T follicular helper cell (primary cell): ENCODE data around the gene ICAM2.
"Not testable (repeated sequence)": the region's sequence is repeated elsewhere in the genome, so short reads cannot be mapped to it uniquely, and the experiment has no call there.

Experiments
- DNase-seq: peaks from one replicate; pipeline ENCODE4 v3.0.0-alpha.2; 2020; ENCODE audit warnings: low read depth

ICAM2 gene

DNA sequence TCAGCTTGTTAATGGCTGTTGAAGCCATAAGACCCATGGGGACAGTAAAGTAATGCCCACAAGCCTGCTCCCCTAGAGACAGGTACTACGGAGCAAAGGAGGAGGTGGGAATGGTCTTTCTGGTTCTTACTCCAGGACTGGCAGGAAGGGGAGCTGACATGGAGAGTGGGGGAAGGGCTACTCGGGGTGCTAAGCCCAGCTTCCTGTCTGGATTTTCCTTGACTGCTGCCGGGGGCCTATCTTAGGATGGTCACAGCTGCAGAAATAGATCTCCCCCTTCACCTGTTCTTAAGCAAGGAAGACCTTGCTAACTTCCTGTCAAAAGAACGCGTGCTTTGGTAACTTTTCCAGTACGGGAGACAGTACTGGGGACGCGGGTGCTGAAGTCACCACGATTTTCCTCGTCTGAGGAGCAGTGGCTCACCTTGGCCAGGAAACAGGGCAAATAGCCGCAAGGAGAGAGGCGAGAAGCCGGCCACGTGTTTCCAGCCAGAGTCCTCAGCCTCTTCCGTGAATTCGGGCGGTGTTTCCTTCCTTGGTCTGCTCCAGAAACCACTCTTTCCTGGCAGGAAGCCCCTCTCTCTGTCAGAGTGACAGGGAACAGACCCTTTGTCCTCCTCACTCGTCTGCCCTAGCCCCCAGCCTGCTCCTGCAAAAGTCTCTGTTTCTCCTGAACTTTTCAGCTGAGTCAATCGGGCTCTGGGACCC, 22.9 kb downstream of the ICAM2 start:
- no peak for DNase-seq

DNA sequence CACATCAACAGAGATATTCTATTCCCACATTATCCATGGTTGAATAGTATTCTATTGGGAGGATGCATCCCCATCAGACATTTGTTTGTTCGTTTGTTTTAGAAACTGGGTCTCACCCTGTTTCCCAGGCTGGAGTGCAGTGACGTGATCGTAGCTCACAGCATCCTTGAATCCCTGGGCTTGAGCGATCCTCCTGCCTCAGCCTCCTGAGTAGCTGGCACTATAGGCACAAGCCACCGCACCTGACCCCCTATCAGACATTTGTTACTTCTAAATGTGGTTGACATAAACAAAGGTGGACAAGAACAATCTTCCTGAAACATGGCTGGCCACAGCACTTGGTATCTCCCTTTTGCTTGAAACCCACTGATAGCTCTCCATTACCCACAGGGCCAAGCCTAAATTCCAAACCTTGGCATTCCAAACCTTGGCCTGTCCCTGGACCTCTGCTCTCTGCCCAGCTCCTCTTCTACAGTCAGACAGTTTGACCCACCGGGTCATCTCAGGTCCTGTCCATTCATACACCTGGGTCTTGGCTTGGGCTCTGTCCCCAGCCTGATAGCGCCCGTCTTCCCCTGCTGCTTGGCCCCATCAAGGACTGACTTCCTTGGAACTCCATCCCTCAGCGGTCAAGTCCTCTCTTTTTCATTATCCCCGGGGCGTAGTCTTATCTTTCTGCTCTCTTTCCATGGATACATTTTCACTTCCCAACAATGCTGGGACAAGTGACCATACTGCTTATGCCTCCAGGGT, 23.8 kb downstream of the ICAM2 start:
- DNase-seq, result no peak

DNA sequence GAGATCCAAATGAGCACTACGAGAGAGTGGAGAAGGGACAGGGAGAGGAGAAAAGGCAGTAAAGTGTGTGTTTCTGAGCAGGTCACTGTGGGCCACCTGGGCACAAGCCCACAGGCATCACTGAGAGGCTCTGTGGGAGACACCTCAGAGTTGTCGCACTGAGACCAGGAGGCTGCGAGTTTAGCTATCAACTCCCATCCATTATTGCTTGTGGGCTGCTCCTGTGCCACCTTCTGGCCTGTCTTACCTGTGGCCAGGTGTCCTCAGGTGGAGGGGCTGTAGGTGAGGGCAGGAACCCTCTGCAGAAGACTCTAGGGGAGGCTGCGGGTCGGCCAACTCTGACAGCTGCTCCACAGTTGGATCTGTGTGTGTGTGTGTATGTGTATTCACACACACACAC, 24.8 kb downstream of the ICAM2 start:
- no peak for DNase-seq

DNA sequence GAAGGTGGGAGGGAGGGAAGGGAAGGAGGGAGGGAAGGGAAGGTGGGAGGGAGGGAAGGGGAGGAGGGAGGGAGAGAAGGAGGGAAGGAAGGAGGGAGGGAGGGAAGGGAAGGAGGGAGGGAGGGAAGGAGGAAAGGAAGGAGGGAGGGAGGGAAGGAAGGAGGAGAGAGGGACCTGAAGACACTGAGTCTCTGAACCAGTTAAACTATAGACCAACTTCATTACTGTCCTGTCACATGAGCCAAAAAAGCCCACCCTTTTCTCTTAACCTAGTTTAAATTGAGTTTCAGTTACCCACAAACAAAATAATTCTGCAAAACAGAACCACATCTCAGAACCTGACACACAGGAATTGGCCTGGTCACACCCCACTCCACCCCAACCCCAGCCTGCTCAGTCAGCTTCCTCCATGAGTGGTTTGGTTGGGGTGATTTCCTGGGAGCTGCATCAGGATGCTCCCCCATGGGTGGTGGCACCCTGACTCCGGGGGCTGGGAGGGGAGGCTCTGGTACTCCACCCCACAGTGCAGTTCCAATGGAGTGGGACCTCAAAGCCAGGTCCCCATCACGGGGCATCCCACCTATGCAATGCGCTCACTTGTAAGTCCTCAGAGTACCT, 27.0 kb downstream of the ICAM2 start:
- DNase-seq, result no peak

DNA sequence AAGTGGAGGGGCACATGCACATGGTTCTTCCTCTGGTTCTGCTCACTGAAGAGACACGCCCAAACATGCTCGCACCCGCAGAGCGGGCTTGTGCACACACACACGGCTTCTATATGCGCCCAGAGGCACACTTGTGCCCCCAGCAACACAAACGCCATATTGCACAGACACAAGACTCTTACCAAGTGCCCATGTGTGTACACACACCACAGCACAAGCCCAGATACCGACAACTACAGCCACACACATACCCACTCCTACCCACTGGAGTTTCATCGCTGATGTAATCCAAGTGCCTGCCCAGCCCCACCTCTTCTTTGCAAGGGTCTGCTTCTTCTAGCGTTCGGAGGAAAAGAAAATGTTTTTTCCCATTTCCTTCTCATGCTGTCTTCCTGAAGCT, 28.8 kb downstream of the ICAM2 start:
- DNase-seq, result no peak

DNA sequence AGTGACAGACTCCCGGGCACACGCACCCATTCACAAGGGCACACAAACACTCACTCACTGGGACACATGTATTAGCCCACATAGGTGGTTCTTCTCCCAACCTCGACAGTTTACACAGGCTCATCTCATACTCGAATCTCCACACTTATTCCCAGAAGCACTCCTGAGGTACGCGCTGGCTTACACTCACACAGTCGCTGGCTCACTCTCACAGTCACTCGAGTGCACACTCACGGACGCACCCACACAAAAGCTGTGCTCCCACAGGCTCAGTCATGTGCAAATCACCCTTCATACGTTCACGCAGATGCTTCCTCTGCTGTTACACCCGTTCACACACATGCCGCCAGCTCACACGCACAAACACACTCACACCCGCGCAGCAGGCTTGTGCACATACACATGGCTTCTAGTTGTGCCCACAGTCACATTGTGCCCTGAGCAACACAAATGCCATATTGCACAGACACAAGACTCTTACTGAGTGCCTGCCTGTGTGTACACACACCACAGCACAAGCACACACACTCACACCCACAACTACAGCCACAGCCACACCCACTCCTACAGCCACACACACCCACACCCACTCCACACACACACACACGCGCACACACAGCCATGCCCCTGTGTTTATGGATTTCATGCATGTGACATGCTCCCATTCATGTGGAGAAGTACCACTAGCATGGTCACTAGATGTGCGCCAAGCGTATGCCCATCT, 30.6 kb downstream of the ICAM2 start:
- no peak for DNase-seq

DNA sequence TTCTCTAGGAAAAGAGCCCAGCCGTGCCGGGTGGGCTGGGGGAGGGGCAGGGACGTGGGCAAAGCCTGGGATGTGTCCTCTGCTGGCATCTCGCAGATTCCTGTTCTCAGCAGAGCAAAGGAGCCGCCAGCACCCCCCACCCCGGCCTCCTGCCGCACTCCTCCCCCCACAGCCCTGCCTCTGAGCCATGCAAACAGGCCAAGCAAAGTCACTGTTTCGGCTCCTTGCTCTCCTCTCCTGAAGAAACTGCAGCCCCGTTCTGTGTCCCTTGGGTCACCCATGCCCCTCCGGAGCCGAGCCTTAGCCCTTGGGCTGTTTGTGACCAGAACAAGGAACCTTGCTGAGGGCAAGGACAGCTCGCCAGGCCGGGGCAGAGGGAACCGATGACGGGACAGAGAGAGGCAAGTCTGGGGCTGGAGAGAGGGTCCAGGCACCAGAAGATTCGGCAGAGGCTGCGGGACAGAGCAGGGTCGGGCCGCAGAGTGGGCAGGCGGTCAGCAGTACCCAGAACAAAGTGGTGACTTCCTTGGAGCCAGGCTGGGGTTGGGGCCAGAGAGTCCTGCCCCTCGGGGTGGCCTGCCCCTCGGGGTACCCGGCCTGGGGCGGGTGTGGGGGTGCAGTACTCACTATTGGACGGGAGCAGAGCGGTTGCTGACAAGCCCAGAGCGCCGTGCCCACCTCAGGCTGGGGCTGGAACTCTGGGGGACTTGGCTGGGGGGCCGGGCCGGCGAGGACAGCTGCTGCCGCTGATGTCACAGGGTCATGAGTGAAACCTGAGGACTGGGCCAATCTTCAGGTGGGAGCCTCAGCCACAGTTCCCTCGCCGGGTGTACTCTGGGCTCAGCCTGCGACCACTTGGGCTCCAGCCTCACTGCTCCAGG, 31.5 kb downstream of the ICAM2 start:
- DNase-seq, result no peak

DNA sequence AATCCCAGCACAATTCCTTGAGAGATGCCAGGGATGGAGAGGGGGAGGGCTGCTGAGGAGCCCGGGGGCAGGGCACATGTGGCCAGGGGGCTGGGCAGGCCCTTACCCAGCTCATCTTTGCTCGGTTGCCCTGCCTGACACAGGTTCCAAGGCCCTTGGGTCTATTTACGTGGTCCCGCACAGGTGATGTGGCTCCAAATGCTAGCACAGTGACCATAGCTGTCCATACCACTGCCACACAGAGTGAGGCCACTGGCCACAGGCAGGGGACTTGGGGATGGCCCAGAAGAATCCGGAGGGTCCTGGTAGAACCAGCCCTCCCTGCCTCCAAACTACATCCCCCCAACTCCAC, 32.3 kb downstream of the ICAM2 start:
- DNase-seq, result no peak

DNA sequence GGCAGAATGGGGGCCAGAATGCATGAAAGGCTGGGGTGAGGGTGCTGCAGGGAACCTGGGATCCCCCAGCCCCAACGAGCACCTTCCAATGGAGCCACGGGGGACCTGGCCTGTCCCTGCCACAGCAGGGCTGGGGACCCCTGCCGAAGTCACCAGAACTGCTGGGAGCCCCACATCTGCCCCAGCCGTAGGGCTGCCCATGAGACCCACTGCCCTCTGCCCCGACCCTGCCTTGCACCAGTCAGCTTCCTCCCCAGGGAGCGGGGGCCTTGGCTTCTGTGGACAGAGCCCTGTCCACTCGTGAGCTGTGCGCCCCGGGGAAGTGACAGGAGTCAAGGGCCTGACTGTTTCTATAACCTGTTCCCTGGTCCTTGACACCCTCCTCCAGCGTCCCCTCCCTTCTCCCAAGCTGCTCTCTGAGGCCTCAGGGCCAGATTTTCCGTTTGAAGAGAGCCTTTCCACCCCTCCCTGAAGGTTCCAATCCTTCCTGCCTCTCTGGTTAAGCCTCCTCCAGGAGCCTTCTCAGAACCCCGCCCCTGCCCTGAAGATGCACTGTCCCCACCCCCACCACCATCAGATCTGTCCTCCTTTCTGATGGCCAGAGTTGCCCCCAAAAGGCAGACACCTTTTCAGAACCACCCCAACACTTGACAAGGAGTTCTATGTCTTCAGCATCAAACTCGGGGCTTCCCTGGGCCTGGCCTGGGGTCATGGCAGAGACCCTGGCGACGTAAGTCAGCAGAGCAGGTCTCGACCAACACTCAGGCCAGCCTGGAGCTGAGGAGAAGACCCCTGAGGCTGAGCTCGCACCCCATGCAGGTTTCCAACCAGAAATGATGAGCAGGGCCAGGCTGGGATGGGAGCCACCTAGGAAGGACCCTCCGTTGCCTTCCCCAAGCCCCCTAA, 33.0 kb downstream of the ICAM2 start:
- no peak for DNase-seq

DNA sequence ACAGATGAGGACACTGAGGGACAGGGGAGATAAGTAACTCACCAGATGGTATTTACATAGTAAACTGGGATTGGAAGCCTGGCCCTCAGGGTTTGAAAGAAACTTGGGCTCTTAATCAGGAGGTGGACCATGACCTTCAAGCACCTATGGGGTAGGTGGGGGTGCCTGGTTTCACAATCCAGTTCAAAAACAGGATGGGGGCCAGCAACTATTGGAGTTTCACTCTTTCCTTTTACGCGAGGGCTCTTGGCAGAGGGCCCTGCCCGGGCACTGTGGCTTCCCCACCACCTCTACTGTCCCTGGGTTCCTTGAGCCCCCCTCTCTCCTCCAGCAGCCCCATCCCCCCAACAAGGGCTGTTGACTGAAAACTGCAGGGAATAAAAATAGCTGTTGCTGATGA, 33.6 kb downstream of the ICAM2 start:
- no peak for DNase-seq

DNA sequence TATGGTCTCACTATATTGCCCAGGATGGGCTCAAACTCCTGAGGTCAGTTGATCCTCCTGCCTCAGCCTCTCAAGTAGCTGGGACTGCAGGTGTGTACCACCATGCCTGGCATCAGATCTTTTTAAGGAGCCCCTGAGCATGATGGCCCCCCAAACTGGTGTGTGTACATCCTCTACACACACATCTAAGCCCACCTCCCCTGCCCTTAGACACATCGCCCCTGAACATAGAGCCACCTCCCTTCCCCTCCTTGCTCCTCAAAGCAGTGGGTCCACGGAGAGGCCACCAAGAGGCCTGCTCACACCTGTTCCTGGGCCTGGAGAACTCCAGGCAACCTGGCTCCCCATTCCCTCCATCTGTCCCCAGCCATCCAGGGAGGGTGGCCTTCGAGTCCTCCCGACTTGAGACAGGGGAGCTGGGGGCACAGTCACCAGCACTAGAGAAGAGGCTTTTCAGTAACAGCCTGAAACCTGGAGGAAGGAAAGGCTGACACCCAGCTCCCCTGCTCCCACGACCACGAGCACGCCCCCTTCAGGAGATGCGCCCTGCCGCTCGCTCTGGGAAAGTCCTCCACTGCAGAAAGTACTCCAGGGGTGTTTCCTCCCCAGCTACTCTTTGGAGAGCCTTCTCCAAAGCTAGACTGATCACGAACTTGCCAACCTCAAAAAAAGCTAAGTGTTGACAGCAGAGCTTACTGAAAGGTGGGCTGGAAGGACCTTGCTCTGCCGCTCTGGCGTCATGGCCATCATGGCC, 34.9 kb downstream of the ICAM2 start:
- no peak for DNase-seq

DNA sequence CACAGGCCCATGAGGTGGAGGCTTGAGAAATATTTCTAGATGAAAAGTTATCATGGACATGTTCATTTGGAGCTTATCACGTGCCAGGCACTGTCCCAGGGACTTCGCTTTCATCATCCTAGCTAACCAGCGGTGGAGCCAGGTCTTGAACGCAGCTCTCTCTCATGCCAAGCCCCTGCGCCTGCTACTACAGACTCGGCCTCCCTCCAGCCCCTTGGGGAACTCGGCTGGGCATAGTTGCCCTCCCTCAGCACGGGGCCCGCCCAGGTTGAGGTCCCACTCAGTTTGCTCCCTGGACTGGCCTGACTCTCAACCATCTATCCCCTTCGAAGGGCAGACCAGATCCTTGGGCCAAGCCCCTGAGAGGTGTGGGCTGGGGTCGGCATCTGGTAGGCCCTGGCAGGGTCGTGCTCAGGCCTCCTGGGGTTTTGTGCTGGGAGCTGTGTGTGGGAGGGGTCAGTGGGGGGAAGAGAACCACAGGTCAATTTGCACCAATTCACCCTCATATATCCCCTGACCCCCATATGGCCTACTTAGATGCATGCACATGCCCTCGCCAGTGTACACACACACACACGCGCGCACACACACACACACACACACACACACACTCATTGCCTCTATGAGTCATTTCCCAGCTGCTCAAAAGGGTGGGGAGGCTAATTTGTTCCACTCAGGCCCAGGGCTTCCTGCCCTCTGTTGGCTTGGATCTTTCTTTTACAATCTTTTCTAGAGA, 35.6 kb downstream of the ICAM2 start:
- DNase-seq, result peak; percentile 33

DNA sequence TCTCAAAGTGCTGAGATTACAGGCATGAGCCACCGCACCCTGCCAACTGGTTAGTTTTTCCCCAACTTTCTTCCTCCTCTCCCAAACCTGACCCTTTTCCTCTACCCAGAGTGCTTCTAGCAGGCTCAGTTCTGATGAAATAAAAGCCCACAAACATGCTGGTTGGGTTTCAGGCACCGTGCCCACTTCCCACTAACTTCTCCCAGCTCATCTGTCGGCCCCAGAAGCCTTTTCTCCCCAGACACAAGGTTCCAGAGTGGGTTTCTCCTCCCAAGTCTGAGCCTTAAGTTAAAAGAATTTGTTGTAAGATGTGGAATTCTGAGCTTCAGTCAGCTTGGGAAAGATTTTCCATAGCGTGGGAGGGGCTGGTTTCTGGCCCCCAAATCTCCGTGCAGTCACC, 36.2 kb downstream of the ICAM2 start:
- DNase-seq, result no peak

DNA sequence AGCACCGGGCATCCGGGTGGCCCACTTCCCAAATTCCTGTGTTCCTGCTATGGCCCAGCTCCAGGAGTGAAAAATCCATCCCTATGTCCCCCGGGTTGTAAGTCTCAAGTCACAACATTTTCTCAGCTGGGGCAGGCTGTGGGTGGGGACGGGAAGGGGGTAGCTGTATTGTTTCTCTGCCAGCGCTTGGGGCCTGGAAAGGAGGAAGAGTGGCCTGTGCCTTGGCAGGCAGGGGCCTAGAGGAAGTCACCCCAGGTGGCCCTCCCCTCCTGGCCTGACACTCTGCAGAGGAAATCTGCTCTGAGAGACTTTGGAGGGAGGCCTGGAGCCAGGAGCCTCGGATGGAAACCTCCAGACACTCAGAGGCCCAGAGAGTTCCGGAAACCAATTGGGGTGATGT, 37.1 kb downstream of the ICAM2 start:
- no peak for DNase-seq

DNA sequence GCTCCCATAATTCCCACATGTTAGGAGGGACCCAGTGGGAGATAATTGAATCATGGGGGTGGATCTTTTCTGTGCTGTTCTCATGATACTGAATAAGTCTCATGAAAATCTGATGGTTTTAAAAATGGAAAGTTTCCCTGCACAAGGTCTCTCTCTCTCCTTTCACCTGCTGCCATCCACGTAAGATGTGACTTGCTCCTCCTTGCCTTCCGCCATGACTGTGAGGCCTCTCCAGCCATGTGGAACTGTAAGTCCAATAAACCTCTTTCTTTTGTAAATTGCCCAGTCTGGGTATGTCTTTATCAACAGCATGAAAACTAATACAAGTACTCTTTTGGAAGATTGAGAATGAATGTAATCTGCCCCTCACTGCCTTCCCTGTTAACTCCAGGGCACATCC, 37.8 kb downstream of the ICAM2 start:
- not testable (repeated sequence) for DNase-seq

DNA sequence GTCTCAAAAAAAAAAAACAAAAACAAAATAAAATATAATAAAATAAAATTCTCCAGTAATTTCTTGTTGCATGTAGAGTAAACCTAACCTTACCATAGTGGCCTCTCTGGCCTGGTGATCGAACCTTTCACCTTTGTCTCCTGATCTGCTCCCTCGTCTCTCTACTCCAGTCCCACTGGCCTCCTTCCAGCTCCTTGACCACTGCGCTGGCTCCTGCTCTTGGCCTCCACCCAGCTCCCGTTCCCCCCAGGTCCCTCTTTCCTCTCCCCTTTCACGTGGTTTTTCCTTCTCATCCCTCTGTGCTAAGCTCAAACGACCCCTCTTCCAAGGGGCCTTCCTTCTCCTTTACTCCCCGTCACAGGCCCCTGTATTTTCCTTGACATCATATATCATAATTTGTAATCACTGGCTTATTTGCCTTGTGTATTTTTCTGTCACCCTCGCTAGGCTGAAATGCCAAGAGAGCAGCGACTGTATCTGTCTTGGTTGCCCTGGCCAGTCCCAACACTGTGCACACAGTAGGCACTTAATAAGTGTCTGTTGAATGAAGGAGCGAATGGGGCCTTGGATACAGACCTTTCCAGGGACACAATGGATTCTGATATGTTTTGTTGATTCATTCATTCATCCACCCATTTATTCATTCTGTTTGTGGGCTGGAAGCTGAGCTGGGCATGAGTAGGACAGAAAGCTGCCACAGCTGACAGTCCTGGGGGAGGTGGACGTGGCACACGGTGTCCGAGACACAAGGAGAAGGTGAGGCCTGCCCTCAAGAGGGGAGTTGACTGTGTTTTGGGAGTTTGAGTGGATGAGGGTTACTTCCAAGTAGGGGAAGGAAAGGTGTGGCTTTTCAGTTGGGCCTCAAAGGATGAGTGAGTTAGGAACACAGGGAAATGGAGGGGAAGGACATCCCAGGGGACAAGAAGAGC, 41.9 kb downstream of the ICAM2 start:
- no peak for DNase-seq

DNA sequence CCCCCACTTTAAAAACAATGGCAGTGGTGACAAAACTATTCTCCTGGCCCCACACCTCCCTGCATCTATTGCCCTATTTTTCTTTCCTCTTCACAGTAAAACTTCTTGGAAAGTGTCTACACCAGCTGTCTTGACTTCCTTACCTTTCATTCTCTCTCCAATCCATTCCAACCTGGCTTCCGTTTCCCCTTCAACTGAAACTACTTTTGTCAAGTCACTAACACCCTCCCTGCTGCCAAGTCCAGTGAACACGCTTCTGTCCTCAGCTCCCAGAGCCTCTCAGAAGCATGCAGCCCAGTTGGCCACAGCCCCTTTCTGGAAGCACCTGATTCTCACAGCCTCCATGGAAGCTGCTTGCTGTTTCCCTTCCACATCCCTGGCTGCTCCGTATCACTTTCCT, 43.7 kb downstream of the ICAM2 start:
- no peak for DNase-seq

DNA sequence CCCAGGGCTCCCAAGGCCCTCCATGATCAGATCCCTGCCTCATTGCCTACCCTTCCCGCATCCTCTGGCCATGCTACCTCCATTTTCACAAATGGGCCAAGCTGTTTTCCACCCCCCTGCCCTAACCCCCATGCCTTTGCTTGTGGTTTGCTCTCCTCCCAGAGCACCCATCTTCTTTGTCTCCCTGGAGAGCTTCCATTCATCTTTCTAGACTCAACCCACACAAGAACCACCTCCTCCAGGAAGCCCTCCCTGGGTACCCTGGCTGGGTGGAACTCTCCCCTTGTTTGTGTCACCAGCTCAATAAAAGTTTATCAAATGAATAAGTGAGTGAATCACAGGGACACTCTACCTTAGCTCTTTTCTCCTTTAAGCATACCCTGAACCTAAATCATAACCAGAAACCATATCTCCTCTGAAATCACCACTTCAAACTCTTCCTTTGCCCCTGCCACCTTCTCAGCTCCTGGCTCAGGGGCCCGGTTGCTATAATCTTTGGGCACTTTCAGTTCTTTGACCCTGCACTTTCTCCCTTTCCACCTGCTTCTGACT, 44.8 kb downstream of the ICAM2 start:
- no peak for DNase-seq
